GM18508 (cell line): ENCODE data around the gene CDKL2.
"Not testable (repeated sequence)": the region's sequence is repeated elsewhere in the genome, so short reads cannot be mapped to it uniquely, and the experiment has no call there.

Experiments used
- ATAC-seq: cut with Tn5 transposase; IDR thresholded peaks from one replicate; pipeline ENCODE4 v1.9.1; 2021; ENCODE audit warnings: moderate number of reproducible peaks; ENCODE audit not compliant: insufficient read depth, unreplicated experiment

CDKL2 gene

DNA sequence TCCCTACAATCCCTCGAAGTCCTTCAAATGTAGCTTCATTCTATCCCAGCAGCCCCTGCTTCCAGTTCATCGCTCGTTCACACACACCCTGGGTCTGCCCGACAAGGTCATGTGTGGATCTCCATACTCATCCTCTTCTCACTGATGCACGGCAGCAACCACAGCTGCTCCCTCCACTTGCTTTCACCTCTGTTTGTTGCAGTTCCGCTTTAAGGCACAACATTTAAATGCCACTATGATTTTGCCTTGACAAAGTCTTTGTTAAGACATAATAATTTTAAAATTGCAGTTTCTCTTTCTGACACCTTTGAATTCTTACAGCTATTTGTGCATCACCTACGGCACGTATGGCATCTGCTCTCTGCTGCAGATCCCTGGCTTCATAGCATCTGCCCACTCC is 72.6 kb downstream of the CDKL2 start:
- ATAC-seq, result no peak

DNA sequence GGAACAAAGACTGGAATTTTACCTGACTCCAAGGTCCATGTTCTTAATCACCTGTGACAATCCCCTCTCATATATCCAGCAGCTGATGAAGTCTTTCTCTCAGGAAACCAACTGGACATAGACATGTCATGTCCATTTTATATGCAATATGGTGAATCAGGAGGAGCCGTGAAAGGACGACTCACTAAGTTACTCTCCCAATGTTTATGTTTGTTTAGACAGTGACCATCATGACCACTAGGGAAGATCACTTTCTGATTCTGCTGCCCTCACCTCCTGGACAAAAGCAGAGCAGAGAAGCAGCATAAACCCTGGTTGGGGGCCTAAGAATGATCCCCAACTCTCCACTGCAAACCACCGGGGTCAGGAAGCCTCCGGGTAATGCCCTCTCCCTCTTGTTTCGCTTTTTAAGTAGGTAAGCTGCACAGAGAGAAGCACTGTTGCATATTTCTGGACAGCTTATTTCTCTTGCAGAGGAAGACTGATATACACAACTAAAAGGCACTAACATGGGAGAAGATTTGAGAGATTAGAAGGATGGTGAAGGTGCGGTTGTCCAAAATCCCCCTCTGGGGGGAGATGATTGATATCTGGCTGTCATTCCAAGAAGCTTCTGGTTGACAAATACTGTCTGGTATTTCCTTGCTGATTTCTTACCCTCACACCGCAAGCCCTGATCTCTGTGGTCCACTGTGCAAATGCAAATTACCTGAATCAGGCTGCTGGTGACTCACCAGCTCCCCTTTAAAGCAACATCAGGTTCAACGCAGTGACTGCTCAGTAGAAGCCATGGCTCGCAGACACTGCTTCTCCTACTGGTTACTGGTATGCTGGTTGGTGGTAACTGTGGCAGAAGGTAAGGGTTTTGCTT is 74.8 kb downstream of the CDKL2 start, which contains the start of gene ODAPH:
TSS of gene ODAPH (plus strand) at position 773 of the 871 bp plus-strand sequence. CDS start at position 790, 17 bp downstream.
- ATAC-seq, result peak; percentile 98

DNA sequence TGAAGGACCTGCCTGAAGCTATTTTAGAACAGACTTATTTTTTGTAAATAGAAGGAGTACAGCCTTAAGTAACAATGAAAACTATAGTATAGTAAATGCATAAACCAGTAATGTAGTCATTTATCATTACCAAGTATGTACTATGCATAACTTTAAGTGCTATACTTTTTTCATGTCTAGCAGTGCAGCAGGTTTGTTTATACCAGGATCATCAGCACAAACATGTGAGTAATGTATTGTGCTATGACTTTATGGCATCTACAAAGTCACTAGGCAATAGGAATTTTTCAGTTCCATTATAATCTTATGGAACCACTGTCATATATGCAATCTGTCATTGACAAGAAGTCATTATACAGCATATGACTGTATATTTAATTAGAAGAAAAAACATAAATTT is 77.9 kb downstream of the CDKL2 start:
- ATAC-seq, result no peak

DNA sequence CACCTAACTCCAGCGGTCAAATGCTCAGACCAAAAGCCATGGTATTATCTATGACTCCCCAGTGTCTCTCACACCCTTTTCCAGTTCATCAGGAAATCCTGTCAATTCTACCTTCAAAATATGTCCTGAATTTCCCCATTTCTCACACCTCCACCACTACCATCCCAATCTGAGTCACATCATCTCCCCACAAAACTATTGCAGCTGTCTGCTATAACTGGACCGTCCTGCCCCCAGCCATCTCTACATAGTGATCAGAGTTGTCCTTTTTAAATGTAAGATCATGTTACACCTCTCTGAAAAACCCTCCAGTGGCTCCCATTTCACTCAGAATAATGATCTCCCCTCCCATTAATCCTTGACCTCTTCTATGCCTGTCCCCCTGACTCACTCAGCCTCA is 81.3 kb downstream of the CDKL2 start:
- ATAC-seq, result no peak

DNA sequence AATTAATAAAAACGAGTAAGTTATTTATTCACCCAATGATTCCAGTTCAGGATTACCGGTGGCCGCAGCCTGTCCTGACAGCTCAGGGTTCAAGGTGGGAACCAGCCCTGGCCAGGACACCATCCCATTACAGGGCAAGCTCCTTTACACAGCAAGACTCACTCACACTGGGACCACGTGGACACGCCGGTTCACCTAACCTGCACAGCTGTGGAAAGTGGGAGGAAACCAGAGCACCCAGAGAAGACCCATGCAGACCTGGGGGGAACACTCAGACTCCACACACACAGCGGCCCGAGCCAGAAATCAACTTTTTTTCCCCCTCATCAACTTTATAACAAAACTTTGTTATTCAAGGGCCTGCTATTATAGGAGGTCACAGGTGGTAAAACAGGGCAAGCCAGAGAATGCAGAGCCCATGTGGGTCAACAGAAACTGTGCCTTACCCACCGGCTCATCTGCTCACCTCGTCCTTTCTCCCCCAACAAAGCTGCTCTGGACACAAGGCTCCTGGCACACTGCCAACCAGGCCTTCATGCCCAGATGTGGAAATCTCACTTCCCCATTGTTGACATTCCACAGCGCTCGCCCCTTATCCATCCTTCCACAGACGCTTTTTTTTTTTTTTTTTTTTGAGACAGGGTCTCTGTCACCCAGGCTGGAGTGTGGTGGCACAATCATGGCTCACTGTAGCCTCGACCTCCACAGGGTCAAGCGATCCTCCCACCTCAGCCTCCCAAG is 82.5 kb downstream of the CDKL2 start:
- no peak for ATAC-seq

DNA sequence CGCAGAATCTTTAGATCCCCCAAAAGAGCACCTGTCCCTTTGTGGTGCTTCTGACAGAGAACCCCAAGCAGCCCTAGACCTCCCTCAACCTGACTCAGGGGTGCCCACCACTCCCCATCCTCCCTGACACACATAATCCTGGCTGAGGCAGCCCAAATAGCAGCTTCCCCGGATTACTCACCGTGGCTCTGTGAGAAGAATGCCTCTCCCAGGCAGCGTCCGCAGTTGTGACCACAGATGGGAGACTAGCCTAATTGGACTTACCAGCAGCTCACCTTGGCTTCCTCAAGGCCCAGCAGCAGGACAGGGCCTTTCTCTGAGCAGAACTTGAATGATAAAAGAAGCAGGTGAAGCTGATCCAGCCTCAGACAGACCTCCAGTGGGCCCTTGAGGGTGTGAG is 84.8 kb downstream of the CDKL2 start:
- ATAC-seq, result no peak

DNA sequence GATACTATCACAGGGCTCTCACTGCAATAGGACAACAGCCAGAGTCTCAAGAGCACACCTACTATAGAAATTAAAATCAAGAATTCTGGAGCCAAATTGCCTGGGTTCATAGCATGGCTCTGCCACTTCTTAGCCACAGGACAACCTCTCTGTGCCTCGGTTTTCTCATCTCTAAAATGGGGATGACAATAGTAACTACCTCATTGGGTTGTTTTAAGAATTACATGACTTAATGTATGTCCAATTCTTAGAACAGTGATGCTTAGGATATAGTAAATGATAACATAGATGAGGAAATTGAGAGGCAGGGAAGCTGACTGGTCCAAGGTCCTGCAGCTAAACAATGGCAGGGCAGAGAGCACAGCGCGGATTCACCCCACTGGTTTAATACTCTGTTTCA is 85.5 kb downstream of the CDKL2 start:
- ATAC-seq, result no peak

DNA sequence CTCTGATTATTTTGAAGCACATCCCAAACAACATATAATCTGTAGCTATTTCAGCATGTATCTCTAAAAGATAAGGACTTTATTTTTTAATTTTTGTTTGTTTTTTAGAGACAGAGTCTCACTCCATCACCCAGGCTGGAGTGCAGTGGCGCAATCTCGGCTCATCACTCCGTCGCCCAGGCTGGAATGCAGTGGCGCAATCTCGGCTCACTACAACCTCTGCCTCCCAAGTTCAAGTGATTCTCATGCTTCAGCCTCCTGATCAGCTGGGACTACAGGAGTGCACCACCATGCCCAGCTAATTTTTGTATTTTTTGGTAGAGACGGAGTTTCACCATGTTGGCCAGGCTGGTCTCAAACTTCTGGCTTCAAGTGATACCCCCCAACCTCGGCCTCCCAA is 86.1 kb downstream of the CDKL2 start:
- ATAC-seq, result not testable (repeated sequence)

DNA sequence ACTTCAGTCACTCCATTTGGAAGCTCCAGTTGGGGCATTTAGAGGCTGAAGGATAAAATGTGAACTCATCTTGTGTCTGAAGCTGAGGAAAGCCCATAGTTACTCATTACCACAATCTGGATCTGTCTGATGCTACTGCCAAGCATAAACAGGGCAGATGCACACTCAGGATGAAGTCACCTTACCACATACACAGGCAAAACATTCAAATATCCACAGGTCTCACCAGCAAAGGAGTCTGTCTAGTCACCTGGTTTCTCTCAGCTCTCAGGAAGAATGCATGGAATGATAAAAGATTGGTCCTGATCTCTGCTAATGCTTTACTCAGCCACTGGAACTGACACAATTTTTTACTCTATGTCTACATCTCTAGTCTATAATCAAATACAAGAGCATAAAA is 87.5 kb downstream of the CDKL2 start:
- ATAC-seq, result no peak

DNA sequence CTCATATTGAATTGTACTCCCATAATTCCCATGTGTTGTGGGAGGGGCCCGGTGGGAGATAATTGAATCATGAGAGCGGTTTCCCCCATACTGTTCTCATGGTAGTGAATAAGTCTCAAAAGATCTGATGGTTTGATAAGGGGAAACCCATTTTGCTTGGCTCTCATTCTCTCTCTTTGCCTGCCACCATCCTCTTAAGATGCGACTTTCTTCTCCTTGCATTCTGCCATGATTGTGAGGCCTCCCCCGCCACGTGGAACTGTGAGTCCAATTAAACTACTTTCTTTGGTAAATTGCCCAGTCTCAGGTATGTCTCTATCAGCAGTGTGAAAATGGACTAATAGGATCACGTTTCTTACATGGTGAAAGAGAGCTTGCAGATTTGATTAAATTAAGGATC is 93.0 kb downstream of the CDKL2 start:
- ATAC-seq, result not testable (repeated sequence)

DNA sequence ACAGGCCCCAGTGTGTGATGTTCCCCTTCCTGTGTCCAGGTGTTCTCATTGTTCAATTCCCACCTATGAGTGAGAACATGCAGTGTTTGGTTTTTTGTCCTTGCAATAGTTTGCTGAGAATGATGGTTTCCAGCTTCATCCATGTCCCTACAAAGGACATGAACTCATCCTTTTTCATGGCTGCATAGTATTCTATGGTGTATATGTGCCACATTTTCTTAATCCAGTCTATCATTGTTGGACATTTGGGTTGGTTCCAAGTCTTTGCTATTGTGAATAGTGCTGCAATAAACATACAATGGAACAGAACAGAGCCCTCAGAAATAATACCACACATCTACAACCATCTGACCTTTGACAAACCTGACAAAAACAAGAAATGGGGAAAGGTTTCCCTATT is 96.4 kb downstream of the CDKL2 start:
- not testable (repeated sequence) for ATAC-seq

DNA sequence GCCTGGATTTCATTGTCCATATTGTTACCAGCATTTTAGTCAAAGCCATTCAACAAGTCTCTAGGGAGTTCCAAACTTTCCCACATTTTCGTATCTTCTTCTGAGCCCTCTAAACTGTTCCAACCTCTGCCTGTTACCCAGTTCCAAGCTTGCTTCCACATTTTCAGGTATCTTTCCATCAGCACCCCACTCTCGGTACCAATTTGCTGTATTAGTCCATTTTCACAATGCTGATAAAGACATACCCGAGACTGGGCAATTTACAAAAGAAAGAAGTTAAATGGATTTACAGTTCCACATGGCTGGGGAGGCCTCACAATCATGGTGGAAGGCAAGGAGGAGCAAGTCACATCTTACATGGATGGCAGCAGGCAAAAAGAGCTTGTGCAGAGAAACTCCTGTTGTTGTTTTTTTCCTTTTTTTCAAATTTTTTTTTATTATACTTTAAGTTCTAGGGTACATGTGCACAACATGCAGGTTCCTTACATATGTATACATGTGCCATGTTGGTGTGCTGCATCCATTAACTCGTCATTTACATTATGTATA is 96.9 kb downstream of the CDKL2 start:
- ATAC-seq, result not testable (repeated sequence)

DNA sequence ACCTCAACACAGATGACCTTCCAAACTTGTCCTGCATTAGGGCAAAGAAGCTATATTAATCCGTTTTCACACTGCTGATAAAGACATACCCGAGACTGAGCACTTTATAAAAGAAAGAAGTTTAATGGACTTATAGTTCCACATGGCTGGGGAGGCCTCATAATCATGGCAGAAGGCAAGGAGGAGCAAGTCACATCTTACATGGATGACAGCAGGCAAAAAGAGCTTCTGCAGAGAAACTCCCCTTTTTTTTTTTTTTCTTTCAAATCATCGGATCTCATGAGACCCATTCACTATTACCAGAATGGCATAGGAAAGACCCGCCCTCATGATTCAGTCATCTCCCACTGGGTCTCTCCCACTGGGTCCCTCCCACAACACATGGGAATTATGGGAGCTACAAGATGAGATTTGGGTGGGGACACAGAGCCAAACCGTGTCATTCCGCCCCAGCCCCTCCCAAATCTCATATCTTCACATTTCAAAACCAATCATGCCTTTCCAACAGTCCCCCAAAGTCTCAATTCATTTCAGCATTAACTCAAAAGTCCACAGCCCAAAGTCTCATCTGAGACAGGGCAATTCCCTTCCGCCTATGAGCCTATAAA is 98.7 kb downstream of the CDKL2 start:
- ATAC-seq, result not testable (repeated sequence)

DNA sequence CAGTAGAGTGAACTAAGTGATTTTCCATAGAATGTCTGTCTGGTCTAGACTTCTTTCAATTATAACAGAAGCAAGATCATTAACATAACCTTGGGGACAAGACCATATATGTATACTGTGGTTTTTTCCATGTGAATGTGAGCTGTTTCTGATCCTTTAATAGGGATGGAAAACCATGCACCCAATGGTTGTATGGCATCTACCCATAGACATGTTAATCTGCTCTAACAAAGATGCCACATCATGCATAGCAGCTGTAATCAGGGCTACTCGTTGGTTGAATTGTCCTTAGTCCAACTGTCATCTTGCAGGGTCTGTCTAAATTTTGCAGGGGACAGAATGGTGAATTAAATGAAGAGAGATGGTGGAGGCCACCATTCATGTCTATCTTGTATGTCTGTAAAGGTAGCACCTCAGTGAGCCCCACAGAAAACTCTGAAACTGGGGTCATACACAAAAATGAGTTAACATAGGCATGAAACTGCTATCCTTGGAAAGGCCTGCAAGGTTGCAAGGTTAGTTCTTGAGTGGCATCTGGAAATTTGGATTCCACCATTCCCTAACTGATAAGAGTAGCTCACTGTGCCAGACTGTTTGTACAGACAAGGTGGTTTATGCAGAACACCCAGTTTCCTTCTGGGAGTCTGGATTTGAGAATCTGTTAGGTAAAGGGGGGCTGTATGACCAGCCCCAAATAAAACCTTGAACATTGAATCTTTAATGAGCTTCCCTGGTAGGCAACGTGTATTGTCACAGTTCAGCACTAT is 99.6 kb downstream of the CDKL2 start:
- no peak for ATAC-seq
